ENCODE results near the gene TNRC6B. TPM values are rescaled to one million over a fixed set of nuclear protein-coding genes. Genes with fewer than 3 reads are reported as not detected.
A peak's percentile ranks its signal among the peaks of the same experiment; 100 is the strongest.

TNRC6B gene
- total and polyA plus RNA-seq, 2 experiments from 2014 or later, result 46.9 to 87.8 TPM

- ATAC-seq (peak; percentile 19; the same call in 1 of the 3 replicates), DNase-seq (ENCODE audit: low spot score) (no peak)
- peaks cover 39% of the 10 kb centered on the region for H4K20me1 ChIP-seq (replicated peaks; ENCODE audit: insufficient read depth)
- peak overlapping the region; percentile 9; the same call in 1 of the 2 replicates for H3K4me2 ChIP-seq
- no peaks in the 10 kb centered on the region; the same call in 1 of the 2 replicates for H3F3A ChIP-seq (replicated peaks; ENCODE audit: low read depth)
- Mint-ChIP-seq H3K4me3 (0 out of 3 replicates have a peak overlapping the region, but pooled peaks have one; percentile 16), H3K36me3 (ENCODE audit: low read depth) (peaks cover 8% of the 10 kb centered on the region; the same call in 2 of the 3 replicates), H3K9me3 (no peaks in the 10 kb centered on the region), H3K27ac (peak overlapping the region; percentile 37; the same call in 1 of the 2 replicates), H3K4me1 (peaks cover 45% of the 10 kb centered on the region), H3K27me3 (ENCODE audit: insufficient read depth, low read depth, poor library complexity) (peaks cover 4% of the 10 kb centered on the region)
- H3K9me2 ChIP-seq (ENCODE audit: insufficient read depth), result no peaks in the 10 kb centered on the region
- TF ChIP-seq STAT1 (IDR thresholded peaks at IDR 0.05; ENCODE audit: unreplicated experiment) (no peak), NANOG (IDR thresholded peaks at IDR 0.05; ENCODE audit: borderline replicate concordance) (no peak)
- H3K36me3 ChIP-seq (ENCODE audit: insufficient read depth), result no peaks in the 10 kb centered on the region
- H2AFZ ChIP-seq, result no peak overlapping the region
- no peak overlapping the region for H3K4me3 ChIP-seq
- no peaks in the 10 kb centered on the region for H3K27me3 ChIP-seq (ENCODE audit: insufficient read depth)
- peaks cover 100% of the 10 kb centered on the region for H3K79me2 ChIP-seq (replicated peaks; ENCODE audit: insufficient read depth)
- H3K27ac ChIP-seq (ENCODE audit: low read depth), result no peak overlapping the region
- H3K4me1 ChIP-seq (ENCODE audit: insufficient read depth), result peaks cover 78% of the 10 kb centered on the region
These were observed 48.9 kb downstream of the TNRC6B start for GRCh38 chr22:40226620-40227019.

DNA sequence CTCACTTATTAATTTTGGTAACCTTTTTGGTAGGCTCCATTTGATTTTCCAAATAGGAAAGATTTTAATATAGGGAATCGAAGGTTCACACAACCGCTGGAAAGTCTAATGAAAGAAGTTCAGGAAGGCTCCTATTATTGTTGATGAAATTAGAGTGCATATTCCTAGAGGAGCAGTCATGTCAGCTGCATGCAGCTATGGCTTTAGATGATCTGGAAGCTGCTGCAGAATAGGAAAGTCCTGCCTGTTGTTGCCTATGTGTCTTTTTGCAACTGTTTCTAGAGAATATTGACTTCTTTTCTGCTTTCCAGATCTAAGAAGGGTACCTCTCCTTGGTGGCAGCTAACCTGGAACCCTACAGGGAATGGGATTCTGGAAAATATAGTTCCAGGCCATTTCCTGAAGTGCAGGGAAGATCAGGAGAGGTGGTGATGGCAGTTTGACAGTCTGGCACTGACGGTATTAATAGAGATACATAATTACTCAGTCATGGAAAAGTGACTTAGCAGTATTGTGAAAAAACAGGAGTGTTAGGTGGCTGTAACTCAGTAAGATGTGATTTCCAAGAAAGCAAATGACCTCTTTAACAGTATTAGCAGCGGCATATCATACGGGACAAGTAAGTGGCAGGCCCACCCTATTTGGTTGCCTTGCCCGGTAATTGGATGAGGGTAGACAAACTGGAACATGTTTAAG, 54.0 kb downstream of the TNRC6B start:
- peaks cover 28% of the 10 kb centered on the region for H4K20me1 ChIP-seq (replicated peaks; ENCODE audit: insufficient read depth)
- no peaks in the 10 kb centered on the region for H3K36me3 ChIP-seq (ENCODE audit: insufficient read depth)
- no peaks in the 10 kb centered on the region for H3K27me3 ChIP-seq (ENCODE audit: insufficient read depth)
- H3K9me2 ChIP-seq (ENCODE audit: insufficient read depth), result no peaks in the 10 kb centered on the region
- Mint-ChIP-seq H3K36me3 (ENCODE audit: low read depth) (peaks cover 16% of the 10 kb centered on the region; the same call in 2 of the 3 replicates), H3K27ac (peak overlapping the region; percentile 53), H3K4me3 (no peak overlapping the region), H3K27me3 (ENCODE audit: insufficient read depth, low read depth, poor library complexity) (peaks cover 5% of the 10 kb centered on the region), H3K9me3 (no peaks in the 10 kb centered on the region), H3K4me1 (peaks cover 29% of the 10 kb centered on the region)
- DNase-seq (ENCODE audit: low spot score), result no peak
- H2AFZ ChIP-seq, result no peak overlapping the region
- H3K4me1 ChIP-seq (ENCODE audit: insufficient read depth), result peaks cover 31% of the 10 kb centered on the region
- H3F3A ChIP-seq (replicated peaks; ENCODE audit: low read depth), result no peaks in the 10 kb centered on the region; the same call in 1 of the 2 replicates
- H3K79me2 ChIP-seq (replicated peaks; ENCODE audit: insufficient read depth), result peaks cover 100% of the 10 kb centered on the region
- peak overlapping the region; percentile 7 for H3K27ac ChIP-seq (ENCODE audit: low read depth)
- H3K4me3 ChIP-seq, result no peak overlapping the region
- no peak for ATAC-seq
- no peak overlapping the region for H3K4me2 ChIP-seq
- TF ChIP-seq ZNF331 (CRISPR knock-in tag; IDR thresholded peaks at IDR 0.05; ENCODE audit: low read depth) (no peak), NANOG (IDR thresholded peaks at IDR 0.05; ENCODE audit: borderline replicate concordance) (no peak), STAT1 (IDR thresholded peaks at IDR 0.05; ENCODE audit: unreplicated experiment) (no peak), REST (IDR thresholded peaks at IDR 0.05; ENCODE audit: unreplicated experiment) (no peak), CTCF (conservative IDR thresholded peaks at IDR 0.05; ENCODE audit: low read depth in 2 of 2) (no peak), JUNB (IDR thresholded peaks at IDR 0.05; ENCODE audit: unreplicated experiment) (no peak), EZH2phosphoT487 (IDR thresholded peaks at IDR 0.05; ENCODE audit: unreplicated experiment) (no peak)
- TF ChIP-seq, protein P1, sequence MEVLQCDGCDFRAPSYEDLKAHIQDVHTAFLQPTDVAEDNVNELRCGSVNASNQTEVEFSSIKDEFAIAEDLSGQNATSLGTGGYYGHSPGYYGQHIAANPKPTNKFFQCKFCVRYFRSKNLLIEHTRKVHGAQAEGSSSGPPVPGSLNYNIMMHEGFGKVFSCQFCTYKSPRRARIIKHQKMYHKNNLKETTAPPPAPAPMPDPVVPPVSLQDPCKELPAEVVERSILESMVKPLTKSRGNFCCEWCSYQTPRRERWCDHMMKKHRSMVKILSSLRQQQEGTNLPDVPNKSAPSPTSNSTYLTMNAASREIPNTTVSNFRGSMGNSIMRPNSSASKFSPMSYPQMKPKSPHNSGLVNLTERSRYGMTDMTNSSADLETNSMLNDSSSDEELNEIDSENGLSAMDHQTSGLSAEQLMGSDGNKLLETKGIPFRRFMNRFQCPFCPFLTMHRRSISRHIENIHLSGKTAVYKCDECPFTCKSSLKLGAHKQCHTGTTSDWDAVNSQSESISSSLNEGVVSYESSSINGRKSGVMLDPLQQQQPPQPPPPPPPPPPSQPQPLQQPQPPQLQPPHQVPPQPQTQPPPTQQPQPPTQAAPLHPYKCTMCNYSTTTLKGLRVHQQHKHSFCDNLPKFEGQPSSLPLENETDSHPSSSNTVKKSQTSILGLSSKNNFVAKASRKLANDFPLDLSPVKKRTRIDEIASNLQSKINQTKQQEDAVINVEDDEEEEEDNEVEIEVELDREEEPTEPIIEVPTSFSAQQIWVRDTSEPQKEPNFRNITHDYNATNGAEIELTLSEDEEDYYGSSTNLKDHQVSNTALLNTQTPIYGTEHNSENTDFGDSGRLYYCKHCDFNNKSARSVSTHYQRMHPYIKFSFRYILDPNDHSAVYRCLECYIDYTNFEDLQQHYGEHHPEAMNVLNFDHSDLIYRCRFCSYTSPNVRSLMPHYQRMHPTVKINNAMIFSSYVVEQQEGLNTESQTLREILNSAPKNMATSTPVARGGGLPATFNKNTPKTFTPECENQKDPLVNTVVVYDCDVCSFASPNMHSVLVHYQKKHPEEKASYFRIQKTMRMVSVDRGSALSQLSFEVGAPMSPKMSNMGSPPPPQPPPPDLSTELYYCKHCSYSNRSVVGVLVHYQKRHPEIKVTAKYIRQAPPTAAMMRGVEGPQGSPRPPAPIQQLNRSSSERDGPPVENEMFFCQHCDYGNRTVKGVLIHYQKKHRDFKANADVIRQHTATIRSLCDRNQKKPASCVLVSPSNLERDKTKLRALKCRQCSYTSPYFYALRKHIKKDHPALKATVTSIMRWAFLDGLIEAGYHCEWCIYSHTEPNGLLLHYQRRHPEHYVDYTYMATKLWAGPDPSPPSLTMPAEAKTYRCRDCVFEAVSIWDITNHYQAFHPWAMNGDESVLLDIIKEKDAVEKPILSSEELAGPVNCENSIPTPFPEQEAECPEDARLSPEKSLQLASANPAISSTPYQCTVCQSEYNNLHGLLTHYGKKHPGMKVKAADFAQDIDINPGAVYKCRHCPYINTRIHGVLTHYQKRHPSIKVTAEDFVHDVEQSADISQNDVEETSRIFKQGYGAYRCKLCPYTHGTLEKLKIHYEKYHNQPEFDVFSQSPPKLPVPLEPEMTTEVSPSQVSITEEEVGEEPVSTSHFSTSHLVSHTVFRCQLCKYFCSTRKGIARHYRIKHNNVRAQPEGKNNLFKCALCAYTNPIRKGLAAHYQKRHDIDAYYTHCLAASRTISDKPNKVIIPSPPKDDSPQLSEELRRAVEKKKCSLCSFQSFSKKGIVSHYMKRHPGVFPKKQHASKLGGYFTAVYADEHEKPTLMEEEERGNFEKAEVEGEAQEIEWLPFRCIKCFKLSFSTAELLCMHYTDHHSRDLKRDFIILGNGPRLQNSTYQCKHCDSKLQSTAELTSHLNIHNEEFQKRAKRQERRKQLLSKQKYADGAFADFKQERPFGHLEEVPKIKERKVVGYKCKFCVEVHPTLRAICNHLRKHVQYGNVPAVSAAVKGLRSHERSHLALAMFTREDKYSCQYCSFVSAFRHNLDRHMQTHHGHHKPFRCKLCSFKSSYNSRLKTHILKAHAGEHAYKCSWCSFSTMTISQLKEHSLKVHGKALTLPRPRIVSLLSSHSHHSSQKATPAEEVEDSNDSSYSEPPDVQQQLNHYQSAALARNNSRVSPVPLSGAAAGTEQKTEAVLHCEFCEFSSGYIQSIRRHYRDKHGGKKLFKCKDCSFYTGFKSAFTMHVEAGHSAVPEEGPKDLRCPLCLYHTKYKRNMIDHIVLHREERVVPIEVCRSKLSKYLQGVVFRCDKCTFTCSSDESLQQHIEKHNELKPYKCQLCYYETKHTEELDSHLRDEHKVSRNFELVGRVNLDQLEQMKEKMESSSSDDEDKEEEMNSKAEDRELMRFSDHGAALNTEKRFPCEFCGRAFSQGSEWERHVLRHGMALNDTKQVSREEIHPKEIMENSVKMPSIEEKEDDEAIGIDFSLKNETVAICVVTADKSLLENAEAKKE (CRISPR knock-in tag; IDR thresholded peaks at IDR 0.05), result no peak

All from GM23338 (cell line).